GM19397 (cell line): Measurements from ENCODE around the gene ERICH6B.
"Not testable (repeated sequence)": the region's sequence is repeated elsewhere in the genome, so short reads cannot be mapped to it uniquely, and the experiment has no call there.

Experiments
- ATAC-seq: cut with Tn5 transposase; IDR thresholded peaks from one replicate; pipeline ENCODE4 v1.9.1; 2021; ENCODE audit warnings: mild to moderate bottlenecking, moderate library complexity; ENCODE audit not compliant: unreplicated experiment

ERICH6B gene

DNA sequence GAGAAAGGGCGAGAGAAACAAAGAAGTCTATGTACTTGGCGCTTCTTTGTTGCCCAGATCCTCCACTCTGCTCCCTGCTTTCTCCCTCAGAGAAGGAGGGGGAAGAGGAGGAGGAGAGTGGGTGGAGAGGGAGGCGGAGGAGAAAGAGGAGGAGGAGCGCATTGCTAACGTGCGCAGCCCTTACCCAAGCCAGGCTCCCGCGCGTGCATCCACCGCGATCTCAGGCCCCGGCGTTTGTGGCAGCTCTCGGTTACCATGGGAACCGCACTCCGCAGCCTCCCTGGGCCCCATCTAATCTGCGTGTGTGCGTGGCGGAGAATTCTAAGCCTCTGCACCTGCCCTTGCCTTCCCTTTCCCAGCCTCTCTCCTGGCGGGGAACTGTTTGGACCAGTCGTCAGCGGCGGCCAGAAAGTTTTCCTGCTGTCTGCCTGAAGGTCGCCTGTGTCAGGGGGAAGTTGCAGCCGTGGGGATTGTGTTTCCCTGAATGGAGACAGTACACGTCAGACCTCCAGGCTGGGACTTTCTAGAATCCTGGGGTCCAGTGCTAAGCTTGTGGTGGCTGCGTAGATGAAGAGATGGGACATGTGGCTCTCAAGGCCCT, at the start of gene ERICH6B:
Gene ERICH6B, minus strand, starts transcription at position 239 of the 601 bp plus-strand sequence. CDS start 18,734 bp downstream, outside the sequence.
- ATAC-seq = no peak

DNA sequence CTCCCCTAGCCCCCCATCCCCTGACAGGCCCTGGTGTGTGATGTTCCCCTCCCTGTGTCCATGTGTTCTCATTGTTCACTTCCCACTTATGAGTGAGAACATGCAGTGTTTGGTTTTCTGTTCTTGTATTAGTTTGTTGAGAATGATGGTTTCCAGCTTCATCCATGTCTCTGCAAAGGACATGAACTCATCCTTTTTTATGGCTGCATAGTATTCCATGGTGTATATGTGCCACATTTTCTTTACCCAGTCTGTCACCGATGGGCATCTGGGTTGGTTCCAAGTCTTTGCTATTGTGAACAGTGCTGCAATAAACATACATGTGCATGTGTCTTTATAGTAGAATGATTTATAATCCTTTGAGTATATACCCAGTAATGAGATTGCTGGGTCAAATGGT, 47.4 kb upstream of the ERICH6B start:
- not testable (repeated sequence) for ATAC-seq

DNA sequence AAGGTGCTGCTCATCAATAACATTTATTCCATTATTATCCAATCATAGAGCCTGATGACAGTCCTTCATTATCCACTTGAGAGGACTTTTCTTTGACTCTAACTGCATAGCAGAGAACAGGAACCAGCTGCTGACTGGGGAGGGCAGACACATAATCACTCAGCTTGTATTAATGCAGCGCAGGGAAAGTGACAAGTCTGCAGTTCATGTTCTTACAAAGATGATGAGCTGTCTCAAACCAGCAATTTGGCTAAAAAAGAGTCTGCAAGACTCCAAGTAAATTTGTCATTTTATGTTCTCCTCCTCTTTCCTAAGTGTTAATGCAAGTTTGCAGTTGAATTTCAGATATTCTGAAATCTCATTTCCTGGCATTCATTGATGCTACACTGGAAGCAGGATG, 46.6 kb upstream of the ERICH6B start:
- ATAC-seq = no peak

DNA sequence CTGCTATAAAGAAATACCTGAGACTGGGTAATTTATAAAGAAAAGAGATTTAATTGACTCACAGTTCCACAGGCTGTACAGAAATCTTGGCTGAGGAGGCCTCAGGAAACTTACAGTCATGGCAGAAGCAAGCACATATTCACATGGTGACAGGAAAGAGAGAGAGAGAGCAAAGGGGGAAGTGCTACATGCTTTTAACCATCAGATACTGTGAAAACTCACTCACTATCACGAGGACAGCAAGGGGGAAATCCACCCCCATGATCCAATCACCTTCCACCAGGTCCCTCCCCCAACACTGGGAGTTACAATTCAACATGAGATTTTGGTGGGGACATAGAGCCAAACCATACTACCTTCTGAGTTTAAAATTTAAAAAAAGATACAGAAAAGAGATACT, 44.9 kb upstream of the ERICH6B start:
- ATAC-seq = not testable (repeated sequence)

DNA sequence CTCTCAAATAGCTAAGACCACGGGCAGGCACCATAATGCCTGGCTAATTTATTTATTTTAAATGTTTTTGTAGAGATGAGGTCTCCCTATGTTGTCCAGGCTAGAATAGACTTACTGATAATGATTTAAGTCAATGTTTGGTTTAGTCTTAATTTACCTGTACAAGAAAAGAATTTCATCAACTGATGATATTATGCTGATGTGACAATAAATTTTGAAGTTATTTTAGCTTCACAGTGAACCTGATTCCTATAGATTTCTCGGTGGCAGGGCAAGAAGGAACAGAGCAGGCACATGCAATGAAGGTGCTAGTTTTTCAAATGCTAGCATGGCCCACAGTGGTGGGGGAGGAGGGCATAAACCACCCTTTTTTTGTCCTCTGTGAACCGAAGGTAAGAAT, 44.0 kb upstream of the ERICH6B start:
- no peak for ATAC-seq

DNA sequence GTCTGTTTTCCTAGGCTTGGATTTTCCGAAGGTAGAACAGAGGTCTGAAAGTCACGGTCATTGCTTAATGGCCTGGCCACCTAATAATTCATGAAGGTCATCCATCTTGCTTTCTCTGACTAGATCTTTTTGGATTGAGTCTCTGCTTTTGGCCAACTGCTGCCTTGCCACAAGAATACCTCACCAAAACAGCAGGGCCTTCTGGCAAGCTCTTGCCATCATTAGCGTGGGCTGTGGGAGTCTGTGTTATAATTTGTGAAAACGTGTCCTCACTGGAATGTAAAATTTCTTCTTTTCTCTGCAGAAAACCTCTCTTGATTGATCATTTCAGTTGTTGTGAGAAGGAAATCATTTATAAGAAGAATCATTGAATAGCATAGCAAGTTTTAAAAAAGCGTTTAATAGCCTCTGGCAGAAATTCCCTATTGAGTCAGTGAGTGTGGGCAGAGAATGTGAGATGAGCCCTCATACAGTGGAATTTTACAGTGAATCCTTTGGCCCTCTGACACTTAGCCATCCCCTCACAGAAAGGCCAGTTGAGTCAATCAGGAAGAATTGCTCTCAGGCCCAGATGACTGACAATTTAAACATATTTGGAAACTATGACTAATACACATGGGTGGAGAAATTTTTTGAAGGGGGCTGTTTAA, 43.2 kb upstream of the ERICH6B start:
- ATAC-seq = no peak

DNA sequence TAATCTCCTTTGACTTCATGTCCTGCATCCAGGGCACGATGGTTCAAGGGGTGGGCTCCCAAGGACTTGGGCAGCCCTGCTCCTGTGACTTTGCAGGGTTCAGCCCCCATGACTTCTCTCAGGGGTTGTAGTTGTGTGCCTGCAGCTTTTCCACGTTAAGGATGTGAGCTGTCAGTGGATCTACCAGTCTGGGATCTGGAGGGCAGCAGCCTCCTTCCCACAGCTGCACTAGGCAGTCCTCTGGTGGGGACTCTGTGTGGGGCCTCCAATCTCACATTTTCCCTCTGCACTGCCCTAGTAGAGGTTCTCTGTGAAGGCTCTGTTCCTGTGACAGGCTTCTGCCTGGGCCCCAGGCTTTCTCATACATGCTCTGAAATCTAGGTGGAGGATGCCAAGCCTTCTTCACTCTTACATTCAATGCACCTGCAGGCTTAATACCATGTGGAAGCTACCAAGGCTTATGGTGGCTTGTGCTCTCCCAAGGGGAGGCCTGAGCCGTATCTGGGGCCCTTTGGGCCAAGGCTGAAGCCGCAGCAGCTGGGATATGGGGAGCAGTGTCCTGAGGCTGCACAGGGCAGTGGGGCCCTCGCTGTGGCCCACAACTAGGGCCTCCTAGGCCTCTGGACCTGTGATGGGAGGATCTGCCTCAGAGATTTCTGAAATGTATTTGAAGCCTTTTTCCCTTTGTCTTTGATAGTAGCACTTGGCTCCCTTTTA, 39.3 kb upstream of the ERICH6B start:
- ATAC-seq = no peak

DNA sequence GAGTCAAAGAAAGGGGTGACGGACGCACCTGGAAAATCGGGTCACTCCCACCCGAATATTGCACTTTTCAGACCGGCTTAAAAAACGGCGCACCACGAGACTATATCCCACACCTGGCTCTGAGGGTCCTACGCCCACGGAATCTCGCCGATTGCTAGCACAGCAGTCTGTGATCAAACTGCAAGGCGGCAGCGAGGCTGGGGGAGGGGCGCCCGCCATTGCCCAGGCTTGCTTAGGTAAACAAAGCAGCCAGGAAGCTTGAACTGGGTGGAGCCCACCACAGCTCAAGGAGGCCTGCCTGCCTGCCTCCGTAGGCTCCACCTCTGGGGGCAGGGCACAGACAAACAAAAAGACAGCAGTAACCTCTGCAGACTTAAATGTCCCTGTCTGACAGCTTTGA, 29.7 kb upstream of the ERICH6B start:
- not testable (repeated sequence) for ATAC-seq

DNA sequence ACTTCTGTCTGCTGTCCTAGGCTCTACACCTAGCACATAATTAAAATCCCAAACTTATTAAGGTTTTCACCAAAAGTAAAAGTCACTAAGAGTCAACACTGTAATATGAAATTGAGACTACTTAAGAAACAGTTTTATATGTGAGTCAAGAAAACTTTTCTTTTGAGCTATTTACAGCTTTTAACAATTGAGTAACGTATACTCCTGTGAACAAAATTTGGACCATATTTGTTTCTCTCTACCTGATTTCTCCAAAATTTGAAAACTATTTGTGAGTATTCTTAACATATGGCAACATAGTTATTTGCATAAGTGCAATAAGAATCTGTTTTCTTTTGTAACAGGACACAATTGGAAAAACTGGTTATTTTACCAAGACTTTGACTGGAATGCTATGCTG, 26.6 kb upstream of the ERICH6B start:
- not testable (repeated sequence) for ATAC-seq

DNA sequence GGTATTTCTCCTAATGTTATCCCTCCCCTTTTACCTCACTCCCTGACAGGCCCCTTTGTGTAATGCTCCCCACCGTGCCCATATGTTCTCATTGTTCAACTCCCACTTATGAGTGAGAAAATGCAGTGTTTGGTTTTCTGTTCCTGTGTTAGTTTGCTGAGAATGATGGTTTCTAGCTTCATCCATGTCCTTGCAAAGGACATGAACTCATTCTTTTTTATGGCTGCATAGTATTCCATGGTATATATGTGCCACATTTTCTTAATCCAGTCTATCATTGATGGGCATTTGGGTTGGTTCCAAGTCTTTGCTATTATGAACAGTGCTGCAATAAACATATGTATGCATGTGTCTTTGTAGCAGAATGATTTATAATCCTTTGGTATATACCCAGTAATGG, 19.8 kb upstream of the ERICH6B start:
- not testable (repeated sequence) for ATAC-seq

DNA sequence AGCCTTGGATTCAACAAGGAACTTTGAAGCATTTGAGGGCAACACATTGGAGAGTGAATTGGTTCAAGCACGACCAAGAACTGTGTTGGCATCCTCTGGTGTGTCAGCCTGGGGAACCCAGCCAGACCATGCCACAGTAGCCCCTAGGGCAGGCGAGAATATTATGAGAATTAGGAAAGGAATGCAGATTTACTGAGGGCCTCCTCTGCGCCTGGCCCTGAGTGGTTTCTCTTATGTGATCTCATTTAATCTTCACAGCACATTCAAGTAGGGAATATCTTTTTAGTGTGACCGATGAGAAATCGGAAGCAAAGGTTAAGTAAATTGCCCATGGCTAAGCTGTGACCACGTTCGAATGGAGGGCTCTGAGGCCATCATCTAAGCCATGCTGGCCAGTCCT, 15.3 kb upstream of the ERICH6B start:
- ATAC-seq = no peak

DNA sequence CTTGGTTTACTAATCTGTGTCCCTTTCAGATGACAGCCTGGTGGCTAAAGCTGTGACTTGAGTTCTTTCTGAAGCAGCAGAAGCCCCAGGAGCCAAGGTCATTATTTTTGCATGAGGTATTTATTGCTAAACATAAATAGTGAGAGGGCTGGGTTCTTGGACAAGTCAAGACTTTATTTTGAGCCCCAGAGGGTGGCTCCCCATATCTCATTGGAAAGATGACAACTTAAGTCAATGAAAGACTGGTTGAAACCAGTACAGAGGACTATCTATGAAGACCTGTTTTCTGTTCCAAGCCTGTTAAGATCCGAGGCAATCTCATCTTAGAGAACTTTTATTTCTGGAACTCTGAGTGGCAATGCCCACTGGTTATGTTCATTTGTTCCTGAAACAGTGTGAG, 14.4 kb upstream of the ERICH6B start:
- no peak for ATAC-seq

DNA sequence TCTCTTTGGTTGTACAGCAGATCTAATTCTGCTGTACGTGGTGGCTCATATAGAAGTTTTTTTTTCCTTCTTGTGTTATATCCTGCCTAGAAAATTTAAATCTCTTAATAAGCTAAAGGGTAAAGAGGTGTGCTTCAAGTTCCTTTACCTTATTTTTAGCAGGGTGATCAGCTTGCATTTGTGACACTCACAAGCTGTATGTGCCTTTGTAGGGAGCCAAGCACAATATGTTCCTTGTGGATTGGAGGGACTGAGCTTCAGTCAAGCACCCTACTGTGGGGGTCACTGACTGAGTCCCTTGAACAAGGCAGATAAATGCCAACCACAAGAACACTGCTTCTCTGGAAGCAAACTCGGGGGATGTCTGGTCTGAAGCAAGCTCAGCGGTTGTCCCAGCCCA, 12.6 kb upstream of the ERICH6B start:
- no peak for ATAC-seq

DNA sequence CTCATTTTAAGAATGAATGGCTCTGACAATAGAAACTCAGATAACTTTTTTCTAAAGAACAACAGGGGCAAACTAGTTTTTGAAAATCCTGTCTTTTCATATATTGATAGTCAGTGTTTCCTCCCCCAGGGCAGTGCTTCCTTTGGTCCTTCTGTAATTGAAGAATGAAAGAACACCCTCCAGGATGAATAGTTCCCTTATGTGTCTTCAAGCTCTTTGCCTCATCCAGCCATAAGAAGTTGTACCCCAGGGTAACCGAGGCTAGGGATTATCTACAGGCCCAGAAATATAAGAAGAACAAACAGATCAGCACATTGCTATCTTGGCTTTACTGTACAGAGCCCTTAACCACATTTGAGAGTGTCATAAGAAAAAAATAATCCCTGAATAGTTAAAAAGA, 12.1 kb upstream of the ERICH6B start:
- ATAC-seq = no peak

DNA sequence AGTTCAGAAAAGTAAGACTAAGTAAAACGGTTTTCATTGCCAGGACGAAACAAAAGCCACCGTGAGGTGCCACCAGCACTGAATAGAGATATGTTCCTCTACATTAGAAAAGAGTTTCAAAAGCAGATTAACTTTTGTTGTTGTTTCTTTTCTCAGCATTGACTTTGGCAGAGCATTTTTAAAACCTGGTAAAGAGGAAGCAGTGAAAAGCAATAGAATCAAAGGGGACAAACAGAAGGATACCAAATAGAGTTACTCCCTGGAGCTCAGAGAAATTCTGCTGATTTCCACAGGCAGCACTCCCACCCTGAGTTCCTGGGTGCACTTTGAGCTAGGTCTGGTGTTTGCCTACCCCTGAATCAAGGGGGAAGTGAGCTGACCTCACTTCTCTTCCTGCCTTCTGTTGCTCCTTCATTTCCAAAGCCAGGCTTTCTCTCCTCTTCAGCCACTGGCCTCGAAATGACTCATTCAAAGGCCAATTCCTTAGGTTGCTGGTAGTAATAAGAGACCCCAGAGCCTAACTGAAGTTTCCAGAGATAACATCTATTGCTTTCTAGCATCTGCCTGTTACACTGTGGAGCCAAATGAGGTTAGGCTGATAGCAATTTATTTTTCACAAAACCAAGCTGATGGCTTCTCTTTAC, 11.3 kb upstream of the ERICH6B start:
- ATAC-seq = no peak

DNA sequence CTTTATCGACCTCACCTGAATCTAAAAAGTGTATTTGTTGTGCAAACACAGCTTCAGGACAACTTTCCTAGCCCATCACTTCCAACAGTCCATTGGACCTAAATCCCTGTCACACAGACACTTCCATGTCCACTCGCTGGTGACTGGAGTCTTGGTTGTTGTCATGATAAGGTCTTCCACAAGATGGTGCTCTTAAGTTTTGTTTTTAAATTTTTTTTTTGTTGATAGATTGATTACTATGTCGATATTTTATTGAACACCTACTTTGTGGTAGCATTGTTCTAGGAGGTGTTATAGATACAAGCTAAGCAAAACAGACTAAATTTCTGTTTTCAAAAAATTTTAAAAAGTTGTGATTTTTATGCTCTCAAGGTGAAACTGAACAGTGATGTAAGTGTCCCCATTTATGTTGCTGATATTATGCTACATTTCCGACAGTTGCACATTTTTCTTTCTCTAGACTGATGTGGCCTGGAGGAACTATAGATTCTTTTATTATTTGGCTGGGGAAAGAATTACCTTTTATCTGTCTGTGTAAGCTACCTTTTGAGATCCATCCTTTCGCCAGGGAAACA, 8.1 kb upstream of the ERICH6B start:
- no peak for ATAC-seq

DNA sequence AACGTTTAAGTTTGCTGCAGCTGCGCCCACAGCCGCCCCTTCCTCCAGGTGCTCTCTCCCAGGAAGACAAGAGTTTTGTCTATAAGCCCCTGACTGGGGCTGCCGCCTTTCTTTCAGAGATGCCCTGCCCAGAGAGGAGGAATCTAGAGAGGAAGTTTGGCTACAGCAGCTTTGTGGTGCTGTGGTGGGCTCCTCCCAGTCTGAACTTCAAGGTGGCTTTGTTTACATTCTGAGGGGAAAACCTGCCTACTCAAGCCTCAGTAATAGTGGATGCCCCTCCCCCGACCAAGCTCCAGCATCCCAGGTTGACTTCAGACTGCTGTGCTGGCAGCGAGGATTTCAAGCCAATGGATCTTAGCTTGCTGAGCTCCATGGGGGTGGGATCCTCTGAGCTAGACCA, 6.4 kb upstream of the ERICH6B start:
- ATAC-seq = no peak

DNA sequence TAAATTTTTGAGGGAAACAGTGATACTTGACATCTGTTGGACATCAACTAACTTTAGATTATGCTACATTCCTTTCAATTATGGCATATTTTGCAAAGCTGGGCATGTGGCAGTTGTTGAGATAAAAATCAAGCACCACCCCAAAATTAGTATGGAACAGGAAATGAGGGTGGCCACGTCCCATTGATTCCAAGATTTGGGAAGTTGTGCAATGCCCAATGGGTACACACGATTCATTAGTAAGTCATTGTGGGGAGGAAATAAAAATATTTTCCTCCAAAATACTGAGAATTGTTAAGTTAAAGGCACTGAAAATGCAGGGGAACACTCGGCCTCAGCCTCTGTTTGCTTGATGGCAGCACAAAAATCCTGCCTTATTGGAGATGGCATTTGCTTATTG, 7.6 kb downstream of the ERICH6B start:
- no peak for ATAC-seq

DNA sequence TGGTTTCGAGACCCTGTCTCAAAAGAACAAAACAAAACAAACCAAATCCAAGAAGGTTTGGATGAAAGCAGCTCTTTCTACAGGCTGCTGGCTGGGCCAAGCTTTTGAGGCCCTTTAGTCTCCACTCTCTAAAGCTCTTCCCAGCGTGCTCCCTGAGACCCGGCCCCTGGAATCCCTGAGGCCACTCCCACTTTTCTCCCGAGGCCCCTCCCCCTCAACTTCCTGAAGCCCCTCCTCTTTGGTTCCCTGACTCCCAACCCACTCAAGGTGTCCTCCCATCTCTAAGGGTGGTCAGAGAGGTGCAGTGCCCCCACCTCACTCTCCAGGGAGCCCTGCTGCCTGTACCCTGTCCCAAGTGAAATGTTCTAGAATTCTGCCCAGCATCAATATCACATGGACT, 10.6 kb downstream of the ERICH6B start:
- no peak for ATAC-seq

DNA sequence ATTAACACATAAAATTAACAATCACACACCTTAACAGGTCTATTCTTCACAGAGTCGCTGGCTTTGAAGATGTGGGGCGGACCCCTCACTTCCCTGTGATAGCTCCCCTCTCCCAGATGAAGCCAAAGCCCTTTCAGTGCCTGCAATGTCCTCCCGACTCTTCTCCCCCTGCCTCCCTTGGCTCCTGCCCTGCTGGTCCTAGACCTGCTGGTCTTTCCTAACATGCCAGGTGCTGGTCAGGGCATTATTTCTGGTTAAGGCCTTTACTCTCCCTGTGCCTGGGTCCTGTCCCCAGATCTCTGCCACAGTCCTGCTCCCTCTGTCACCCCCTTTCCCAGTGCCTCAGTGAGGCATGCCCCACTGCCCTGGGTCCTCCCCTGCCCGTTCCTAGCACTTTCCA, 12.2 kb downstream of the ERICH6B start:
- no peak for ATAC-seq
